Activated CD4-positive, alpha-beta T cell treated with anti-CD3 and anti-CD28 coated beads, Interleukin-2, amount 10 ng/mL, durations not matched to agents 24 days and 14 days (primary cell): ENCODE data around the gene NOTCH2NLA. TPM values are rescaled to one million over a fixed set of nuclear protein-coding genes. Genes with fewer than 3 reads are reported as not detected.
"Not testable (repeated sequence)": the region's sequence is repeated elsewhere in the genome, so short reads cannot be mapped to it uniquely, and the experiment has no call there.

Experiments
- DNase-seq: peaks from one replicate; pipeline ENCODE4 v3.0.0; 2022
- H3K27ac Mint-ChIP-seq: one replicate; pipeline ENCODE4 v1.8.0; 2022; ENCODE audit warnings: mild to moderate bottlenecking, mixed read lengths
- H3K27me3 Mint-ChIP-seq: one replicate; pipeline ENCODE4 v1.8.0; 2022; ENCODE audit warnings: mixed read lengths
- H3K36me3 Mint-ChIP-seq: one replicate; pipeline ENCODE4 v1.8.0; 2022; ENCODE audit warnings: low read depth, mild to moderate bottlenecking, mixed read lengths
- H3K4me1 Mint-ChIP-seq: one replicate; pipeline ENCODE4 v1.8.0; 2021; ENCODE audit warnings: mixed read lengths
- H3K4me3 Mint-ChIP-seq: one replicate; pipeline ENCODE4 v1.8.0; 2022; ENCODE audit warnings: mild to moderate bottlenecking, moderate library complexity, mixed read lengths
- H3K9me3 Mint-ChIP-seq: one replicate; pipeline ENCODE4 v1.8.0; 2021; ENCODE audit warnings: mixed read lengths
- intact Hi-C: fragments of 100-400 bp; cut with micrococcal nuclease; formaldehyde crosslinking; loops from one replicate; pipeline ENCODE4 v1.15.1; 2023
- total RNA-seq: library from RNA; stranded (reverse); gene quantifications from 2 replicates; pipeline ENCODE4 v1.2.3, GENCODE V29; 2022

NOTCH2NLA gene
- 32.5 TPM in 2 replicates for total RNA-seq

DNA sequence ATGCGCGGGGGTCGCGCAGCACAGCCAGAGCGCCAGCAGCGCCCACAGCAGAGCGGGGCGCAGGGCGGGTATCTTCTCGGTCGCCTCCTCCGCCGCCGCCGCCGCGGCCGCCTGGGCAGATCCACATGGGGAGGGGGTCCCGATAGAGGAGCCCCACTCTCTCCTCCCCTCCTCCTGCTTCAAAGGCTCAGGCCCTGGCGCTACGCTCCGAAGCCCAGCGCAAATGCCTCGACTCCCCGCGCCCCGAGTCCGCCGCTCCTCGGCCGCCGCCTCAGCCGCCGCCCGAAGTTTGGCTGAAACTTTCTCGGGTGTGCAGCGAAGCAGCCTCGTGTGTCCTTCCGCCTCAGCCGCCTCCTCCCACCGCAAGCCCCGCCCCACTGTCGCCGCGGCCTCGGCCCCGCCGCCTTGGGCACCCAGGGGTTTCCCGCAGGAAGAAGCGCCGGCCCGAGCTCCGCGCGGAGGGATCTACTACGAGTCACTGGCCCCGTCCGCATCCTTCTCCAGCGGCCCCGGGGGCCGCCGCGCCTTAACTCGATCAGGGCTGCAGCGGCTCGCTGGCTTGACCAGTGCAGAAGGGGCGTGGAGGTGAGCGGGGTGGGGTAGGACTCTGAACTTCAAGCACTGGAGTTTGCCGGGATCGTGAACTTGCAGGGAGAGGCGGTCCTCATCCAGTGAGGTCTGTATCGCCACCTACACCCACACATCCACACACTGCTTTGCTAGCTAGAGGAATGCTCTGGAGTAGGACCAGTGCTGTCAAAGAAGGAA is at the start of gene NOTCH2NLA:
NOTCH2NLA (minus strand) TSS at position 312 of the 768 bp plus-strand sequence. CDS start 39,684 bp downstream, outside the sequence.
- H3K4me3 Mint-ChIP-seq = peak within 1 kb of the TSS; percentile 80
- H3K36me3 Mint-ChIP-seq, H3K27me3 Mint-ChIP-seq, H3K9me3 Mint-ChIP-seq, H3K4me1 Mint-ChIP-seq, intact Hi-C loops: not testable (repeated sequence)
- H3K27ac Mint-ChIP-seq = peak within 1 kb of the TSS; percentile 81
- peak; percentile 87 for DNase-seq

DNA sequence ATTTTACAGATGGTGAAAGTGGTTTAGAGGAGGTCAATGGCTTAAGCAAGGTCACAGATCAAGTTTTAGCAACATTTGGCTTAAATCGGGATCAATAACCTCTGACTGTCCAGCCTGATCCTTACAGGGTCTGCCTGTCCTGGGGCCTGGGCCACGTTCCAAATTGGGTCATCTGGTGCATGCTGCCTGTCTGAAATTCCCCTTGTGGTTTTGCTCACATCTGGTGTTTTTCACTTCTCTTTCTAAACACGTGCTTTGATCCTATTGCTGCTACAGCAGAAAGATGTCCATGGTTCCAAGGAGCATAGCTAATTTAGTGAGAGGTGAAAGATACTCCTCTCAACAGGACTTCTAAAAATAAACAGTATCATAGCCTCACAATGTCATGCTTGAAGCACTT is 49.5 kb upstream of the NOTCH2NLA start:
- H3K27ac Mint-ChIP-seq, H3K27me3 Mint-ChIP-seq, H3K9me3 Mint-ChIP-seq, intact Hi-C loops, H3K4me1 Mint-ChIP-seq, DNase-seq, H3K4me3 Mint-ChIP-seq, H3K36me3 Mint-ChIP-seq: not testable (repeated sequence)

DNA sequence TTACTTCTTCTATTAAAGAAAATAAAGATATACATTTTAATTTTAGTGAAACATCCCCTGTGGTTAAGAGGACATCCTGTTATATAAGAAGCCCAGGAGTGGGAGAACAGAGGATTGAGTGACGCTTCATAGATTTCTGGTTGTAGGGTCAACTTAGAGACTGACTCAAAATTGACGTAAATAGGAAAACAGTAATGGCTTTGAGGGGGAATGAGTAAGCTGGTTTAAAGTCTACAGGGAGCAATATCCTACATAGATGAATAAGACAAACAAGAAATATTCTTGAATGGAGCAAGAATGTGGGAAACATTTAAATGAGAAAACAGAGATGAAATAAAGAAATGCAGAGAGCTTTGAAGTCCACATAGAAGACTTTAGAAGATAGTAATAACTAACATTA is 48.3 kb upstream of the NOTCH2NLA start:
- H3K4me1 Mint-ChIP-seq, H3K4me3 Mint-ChIP-seq, H3K27me3 Mint-ChIP-seq, H3K9me3 Mint-ChIP-seq, H3K27ac Mint-ChIP-seq, intact Hi-C loops, H3K36me3 Mint-ChIP-seq, DNase-seq: not testable (repeated sequence)

DNA sequence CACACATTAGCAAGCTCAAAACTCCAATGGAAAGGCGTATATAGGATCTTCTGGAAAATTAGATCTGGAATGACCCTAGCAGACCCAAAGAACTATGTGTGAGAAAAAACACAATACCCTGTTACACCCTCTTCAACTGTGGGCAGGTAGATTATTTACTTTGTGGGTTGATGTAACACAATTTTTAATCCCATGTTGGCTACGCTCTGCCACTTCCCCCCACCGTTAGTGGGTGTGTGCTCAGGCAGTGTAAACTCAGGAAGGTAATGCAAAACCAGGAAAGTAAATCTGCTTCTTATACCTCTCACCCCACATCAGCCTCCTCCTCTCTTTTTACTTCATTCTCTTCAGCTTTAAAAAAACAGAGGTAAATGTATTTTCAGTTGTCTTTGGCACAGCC is 45.3 kb upstream of the NOTCH2NLA start:
- intact Hi-C loops, H3K36me3 Mint-ChIP-seq, H3K4me3 Mint-ChIP-seq, H3K9me3 Mint-ChIP-seq, H3K4me1 Mint-ChIP-seq, H3K27ac Mint-ChIP-seq, H3K27me3 Mint-ChIP-seq, DNase-seq: not testable (repeated sequence)

DNA sequence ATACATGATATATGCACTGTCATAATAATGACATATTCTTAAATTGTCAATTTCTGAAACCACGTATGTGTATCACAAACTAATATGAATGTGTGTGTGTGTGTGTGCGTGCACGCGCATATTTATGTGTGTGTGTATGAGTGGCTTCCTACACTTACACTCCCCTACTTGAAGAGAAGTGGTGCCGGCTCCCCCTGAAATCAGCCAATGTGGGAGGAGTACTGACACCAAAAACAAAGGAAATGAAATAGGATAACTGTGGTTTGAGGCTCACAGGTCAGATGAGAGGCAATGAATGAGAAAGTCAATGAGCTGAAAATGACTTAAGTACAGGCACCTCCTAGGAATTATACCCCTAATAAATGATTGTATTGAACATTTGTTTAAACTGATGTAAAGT is 44.4 kb upstream of the NOTCH2NLA start:
- H3K27ac Mint-ChIP-seq, intact Hi-C loops: not testable (repeated sequence)

DNA sequence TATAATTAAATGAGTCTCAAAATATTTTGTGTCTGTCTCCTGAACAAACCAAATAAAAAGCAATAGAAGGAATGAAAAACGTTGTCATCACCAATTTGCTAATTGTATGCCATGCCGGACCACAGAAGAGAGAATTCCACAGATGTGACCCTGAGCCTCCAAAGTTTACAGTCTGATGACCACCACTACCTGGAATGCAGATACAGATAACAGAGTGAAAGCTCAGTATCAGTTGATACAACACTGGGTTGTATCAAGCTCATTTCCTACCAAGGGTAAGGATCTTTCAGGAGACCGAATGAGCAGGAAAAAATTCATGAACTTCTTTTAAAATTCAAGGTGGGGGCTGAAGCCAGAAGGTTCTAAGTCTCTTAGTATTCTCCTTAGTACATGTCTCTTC is 43.9 kb upstream of the NOTCH2NLA start:
- DNase-seq, H3K9me3 Mint-ChIP-seq, intact Hi-C loops, H3K36me3 Mint-ChIP-seq, H3K4me3 Mint-ChIP-seq, H3K27me3 Mint-ChIP-seq, H3K27ac Mint-ChIP-seq, H3K4me1 Mint-ChIP-seq: not testable (repeated sequence)

More for the DNA sequence above, 44.4 kb upstream of the NOTCH2NLA start:
- DNase-seq, H3K4me1 Mint-ChIP-seq, H3K9me3 Mint-ChIP-seq, H3K27me3 Mint-ChIP-seq, H3K36me3 Mint-ChIP-seq, H3K4me3 Mint-ChIP-seq: not testable (repeated sequence)

DNA sequence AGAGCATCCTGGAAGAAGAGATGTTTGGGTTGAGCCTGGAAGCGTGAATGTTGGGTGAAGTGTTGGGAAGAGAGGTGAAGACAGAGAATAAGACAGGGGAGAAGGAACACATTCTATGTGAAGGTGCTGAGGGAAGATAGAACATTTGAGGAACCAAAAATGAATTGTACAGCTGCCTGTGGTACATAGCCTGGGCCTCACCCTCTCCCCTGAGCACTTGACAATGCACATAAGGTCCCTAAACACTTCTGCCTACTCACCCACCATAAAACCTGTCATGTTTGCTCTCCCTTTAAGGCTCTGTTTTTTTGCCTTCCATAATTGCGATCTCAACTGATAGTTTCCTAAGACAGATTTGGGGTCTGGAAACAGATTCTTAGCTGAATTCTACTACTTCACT is 43.2 kb upstream of the NOTCH2NLA start:
- intact Hi-C loops, H3K9me3 Mint-ChIP-seq, DNase-seq, H3K27ac Mint-ChIP-seq, H3K27me3 Mint-ChIP-seq, H3K4me3 Mint-ChIP-seq, H3K36me3 Mint-ChIP-seq, H3K4me1 Mint-ChIP-seq: not testable (repeated sequence)

DNA sequence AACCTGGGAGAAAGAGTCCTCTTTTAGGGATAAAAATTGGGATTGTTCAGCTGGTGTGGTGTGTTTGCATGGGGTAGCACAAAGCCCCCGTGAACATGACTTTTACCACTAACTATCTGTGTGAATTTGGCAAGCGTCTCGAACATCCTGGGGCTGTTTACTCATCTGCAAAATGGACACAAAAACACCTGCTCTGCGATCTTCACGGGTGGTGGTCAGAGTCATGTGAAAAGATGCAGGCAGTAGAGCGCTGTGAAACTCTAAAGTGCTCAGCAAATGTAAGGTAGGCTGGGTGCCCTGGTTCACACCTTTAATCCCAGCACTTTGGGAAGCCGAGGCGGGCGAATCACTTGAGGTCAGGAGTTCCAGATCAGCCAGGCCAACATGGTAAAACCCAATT is 41.3 kb upstream of the NOTCH2NLA start:
- H3K9me3 Mint-ChIP-seq, H3K4me3 Mint-ChIP-seq, H3K27me3 Mint-ChIP-seq, H3K4me1 Mint-ChIP-seq, H3K27ac Mint-ChIP-seq, H3K36me3 Mint-ChIP-seq, DNase-seq, intact Hi-C loops: not testable (repeated sequence)

DNA sequence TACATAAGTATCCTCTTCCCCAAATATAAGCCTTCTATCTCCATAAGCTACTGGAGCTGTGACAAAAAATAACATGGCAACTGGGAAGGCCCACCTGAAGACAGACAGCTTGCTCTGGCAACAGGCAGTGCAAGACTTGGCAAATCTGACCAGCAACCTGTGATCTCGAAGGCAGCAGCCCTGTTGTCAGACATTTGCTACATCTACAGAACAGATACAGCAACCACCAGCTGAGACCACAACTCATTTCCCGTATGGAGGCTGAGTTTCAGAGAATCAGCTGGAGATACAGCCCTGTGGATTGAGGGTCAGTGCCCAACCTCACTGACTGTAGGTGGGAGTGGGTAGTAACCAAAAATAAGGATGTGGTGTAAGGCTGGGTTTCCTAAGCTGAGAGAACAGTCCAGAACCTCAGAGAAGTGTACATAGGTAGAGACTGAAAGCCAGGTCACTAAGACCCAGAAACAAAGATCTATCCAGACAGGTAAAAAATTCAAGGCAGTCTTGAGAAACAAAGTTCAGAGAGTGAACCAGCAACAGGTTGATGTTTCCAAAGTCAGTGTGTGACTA is 37.4 kb upstream of the NOTCH2NLA start:
- H3K4me1 Mint-ChIP-seq, H3K9me3 Mint-ChIP-seq, H3K4me3 Mint-ChIP-seq, H3K27me3 Mint-ChIP-seq, H3K36me3 Mint-ChIP-seq, intact Hi-C loops, H3K27ac Mint-ChIP-seq: not testable (repeated sequence)
- DNase-seq = peak; percentile 60

DNA sequence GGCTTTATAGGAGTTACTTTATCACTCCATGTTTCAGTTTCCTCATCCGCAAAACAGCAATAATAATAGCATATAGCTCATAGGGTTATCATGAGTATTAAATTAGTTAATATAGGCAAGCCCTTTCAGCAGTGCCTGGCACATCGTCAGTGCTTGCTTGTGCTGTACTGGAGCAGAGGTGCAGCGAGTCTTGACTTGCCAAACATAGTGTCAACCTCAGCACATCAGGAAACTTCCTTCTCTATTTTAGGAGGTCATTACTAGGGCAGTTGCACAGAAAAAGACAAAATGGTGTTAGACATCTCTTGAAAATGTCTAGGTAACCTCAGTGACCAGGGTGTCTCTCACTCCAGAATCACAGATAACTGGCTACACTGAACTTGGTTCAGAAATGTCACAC is 35.9 kb upstream of the NOTCH2NLA start:
- DNase-seq, H3K9me3 Mint-ChIP-seq, H3K27ac Mint-ChIP-seq, intact Hi-C loops, H3K4me3 Mint-ChIP-seq, H3K4me1 Mint-ChIP-seq, H3K36me3 Mint-ChIP-seq, H3K27me3 Mint-ChIP-seq: not testable (repeated sequence)

DNA sequence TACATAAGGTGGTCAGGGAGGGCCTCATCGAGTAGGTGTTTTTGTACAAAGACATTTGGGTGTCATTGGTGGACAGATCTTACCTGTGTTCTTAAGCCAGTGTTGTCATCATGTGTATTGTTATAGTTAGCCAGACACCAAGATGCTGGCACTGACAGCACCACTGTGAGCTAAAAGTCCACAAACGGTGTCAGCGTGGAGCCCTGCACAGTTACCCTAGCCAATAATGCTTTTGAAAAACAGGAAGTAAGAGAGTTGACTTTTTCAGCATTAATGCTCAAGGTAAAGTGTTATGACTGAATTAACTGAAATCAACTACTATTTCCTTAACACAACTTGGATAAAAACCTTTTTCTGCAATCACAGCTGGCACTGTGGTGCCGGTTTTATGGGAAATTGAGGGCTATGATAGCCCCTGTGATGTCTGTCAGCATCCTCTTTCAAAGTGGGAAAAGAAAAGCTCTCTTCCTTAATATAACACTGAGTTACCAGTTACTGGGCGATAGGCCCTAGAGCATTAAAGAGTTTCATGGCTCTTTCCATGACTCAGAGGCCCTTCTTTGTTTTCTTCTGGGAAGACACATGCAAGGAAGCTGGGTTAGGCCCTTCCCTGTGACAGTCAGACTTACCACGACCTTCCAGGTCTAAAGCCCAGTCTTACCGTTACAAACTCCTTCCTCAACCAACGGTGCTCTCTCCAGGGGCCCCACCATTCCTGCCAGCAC is 31.3 kb upstream of the NOTCH2NLA start:
- H3K4me3 Mint-ChIP-seq, intact Hi-C loops, H3K4me1 Mint-ChIP-seq, H3K27me3 Mint-ChIP-seq, H3K27ac Mint-ChIP-seq, H3K9me3 Mint-ChIP-seq, H3K36me3 Mint-ChIP-seq, DNase-seq: not testable (repeated sequence)

DNA sequence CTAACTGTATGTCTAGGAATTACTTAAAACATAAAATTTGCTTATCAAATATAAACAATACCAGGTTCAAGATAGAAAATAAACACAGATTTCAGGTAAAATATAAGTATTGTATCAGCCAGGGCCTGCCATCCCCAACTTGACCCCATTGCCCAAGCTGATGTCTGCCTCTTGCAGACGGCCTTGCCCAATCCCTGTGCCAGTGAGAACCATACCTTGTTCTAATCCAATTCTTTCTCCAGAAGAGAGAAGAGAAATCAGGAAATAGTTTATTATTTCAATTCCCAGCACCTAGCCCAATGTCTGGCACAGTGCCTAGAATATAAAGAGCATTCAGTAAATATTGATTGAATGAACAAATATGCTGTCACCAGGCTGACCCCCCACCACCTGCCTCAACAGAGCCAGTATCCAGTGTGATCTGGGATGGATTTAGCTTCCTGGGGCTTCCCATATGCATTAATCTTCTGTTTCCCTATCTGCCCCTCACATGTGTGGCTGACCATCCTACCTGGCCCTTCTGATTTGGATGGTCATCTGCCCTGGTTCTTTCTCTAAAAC is 29.3 kb upstream of the NOTCH2NLA start:
- intact Hi-C loops, H3K9me3 Mint-ChIP-seq, DNase-seq, H3K4me1 Mint-ChIP-seq, H3K36me3 Mint-ChIP-seq, H3K4me3 Mint-ChIP-seq, H3K27me3 Mint-ChIP-seq, H3K27ac Mint-ChIP-seq: not testable (repeated sequence)

DNA sequence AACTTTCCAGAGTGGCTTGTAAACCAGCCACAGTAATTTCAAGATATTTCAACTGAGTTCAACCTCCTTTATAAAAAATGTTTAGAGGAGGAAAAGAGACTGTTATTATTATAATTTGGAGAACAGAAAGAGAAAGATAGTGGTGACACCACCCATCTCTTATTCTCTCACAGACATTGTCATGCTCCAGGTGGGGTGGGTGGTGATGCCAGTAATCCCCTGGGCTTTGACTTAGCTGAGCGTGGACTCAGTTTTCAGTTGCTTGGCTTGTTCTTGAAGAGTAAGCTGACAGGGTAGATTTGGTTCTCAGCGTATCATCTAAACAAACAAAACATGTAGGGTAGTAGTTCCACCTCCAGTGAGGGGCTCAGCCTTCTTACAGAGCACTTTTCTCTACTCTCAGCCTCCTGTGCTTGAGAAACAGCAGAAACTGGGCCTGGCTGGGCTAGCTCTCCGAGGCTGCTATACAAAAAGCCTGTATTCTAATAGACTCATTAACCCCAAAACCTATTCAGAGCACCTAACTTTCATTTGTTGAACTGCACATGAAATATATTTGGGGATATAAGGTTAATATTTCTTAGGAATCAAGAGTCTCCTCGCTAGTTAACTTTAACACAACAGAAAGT is 25.9 kb upstream of the NOTCH2NLA start:
- H3K4me3 Mint-ChIP-seq, DNase-seq, H3K27ac Mint-ChIP-seq, H3K36me3 Mint-ChIP-seq, H3K4me1 Mint-ChIP-seq, H3K27me3 Mint-ChIP-seq, intact Hi-C loops, H3K9me3 Mint-ChIP-seq: not testable (repeated sequence)
